ENCODE data around the gene NFIC.

DNA sequence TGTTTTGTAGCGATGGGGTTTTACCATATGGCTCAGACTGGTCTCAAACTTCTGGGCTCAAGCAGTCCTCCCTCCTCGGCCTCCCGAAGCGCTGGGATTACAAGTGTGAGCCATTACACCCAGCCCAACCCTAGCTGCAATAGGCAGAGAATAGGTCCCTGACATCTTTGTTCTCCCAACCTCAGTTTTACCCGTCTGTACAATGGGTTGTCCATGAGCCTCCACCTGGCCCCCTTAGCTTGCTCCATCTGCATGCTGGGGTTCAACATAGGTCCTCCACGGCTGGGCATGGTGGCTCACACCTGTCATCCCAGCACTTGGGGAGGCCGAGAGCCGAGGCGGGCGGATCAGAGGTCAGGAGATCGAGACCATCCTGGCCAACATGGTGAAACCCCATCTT, 14.4 kb downstream of the NFIC start:
- TF ChIP-seq, protein P1, sequence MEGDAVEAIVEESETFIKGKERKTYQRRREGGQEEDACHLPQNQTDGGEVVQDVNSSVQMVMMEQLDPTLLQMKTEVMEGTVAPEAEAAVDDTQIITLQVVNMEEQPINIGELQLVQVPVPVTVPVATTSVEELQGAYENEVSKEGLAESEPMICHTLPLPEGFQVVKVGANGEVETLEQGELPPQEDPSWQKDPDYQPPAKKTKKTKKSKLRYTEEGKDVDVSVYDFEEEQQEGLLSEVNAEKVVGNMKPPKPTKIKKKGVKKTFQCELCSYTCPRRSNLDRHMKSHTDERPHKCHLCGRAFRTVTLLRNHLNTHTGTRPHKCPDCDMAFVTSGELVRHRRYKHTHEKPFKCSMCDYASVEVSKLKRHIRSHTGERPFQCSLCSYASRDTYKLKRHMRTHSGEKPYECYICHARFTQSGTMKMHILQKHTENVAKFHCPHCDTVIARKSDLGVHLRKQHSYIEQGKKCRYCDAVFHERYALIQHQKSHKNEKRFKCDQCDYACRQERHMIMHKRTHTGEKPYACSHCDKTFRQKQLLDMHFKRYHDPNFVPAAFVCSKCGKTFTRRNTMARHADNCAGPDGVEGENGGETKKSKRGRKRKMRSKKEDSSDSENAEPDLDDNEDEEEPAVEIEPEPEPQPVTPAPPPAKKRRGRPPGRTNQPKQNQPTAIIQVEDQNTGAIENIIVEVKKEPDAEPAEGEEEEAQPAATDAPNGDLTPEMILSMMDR (IDR thresholded peaks at IDR 0.05; ENCODE audit: borderline replicate concordance, extremely low read depth, low read length, poor library complexity, severe bottlenecking) = no peak
- no peak for TF ChIP-seq EZH2 (IDR thresholded peaks at IDR 0.05; ENCODE audit: borderline replicate concordance, low read depth, low read length, severe bottlenecking)

Measured in DND-41 (cell line).